GM19043 (cell line): Measurements from ENCODE around the gene MSTO1.
"Not testable (repeated sequence)": the region's sequence is repeated elsewhere in the genome, so short reads cannot be mapped to it uniquely, and the experiment has no call there.

ENCODE experiments used
- ATAC-seq: cut with Tn5 transposase; IDR thresholded peaks from one replicate; pipeline ENCODE4 v1.9.1; 2021; ENCODE audit warnings: low read depth; ENCODE audit not compliant: unreplicated experiment

The MSTO1 gene

DNA sequence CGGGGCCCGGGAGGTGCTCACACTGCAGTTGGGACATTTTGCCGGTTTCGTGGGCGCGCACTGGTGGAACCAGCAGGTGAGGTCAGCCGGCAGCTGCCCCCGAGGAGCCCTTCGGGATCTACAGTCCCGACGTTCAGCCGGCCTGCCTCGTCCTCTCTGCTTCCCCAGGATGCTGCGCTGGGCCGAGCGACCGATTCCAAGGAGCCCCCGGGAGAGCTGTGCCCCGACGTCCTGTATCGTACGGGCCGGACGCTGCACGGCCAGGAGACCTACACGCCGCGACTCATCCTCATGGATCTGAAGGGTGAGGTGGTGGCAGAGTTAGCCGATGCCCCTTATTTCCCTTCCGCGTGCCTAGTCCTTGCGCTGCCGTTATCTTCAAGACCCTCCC, 234 bp downstream of the MSTO1 start:
- not testable (repeated sequence) for ATAC-seq

DNA sequence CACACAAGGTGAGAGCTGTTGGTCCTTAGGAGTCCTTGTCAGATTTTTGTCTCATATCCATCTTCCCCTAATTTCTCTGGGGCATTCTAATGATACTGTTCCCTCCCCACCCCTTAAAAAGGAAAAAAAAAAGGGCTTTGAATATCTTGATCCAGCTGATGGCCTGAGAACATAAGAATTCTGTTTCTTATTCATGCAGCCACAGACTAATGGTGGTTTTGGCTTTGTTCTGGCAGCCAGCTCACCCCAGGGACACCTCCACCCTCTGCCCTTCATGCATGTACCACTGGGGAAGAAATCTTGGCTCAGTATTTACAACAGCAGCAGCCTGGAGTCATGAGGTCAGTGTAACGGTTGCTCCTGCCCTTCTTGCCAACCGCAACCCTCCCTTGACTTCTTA, 3.2 kb downstream of the MSTO1 start:
- not testable (repeated sequence) for ATAC-seq

DNA sequence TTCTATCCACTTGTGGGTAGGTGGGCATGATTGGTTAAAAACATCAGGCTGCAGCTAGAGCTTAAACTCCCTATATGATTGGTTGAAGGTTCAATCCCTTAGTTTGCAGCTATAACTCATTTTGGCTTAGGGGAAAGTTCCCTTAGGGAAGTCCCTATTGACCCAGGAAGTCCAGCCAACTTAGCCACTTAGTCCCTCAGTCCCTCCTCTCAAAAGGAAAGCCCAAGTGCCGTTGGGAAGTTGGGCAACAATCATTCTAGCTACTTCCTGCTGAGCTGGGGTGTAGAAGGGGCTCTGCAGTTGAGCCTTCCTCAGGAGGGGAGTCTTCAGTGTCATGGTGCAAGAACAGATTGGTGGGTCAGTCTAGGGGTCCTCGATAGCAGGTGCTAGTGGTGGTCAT, 12.2 kb downstream of the MSTO1 start:
- ATAC-seq = no peak

DNA sequence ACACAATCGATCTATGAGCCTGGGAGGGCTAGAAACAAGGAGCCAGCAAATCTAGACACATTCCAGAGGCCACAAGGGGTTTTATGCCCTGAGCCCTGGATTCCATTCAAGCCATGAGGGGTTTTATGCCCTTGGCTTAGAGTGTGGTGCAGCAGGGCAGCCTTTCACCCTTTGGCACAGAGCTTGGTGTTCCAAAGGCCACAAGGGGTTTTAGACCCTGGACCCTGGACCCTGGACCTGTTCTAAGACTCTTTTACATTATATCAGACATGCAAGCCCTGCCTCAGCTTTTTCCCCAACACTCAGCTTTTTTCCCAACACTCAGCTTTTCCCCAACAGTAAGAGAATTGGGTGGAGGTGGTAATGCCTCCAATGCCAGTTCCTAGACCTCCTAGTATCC, 13.3 kb downstream of the MSTO1 start:
- no peak for ATAC-seq

DNA sequence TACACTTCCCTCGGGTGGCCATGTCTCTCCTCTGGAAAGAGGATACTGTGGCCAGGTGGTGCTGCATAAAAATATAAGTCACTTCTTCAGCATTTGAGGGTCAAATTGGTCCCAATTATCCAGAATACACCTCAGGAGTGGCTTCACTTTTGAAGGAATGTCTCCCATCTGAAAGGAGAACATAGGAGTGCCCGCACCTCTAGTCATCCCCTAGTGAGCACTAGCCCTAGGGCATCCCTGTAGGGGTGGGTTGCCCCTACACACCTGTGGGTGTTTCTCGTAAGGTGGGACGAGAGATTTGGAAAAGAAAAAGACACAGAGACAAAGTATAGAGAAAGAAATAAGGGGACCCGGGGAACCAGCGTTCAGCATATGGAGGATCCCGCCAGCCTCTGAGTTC, 16.4 kb downstream of the MSTO1 start:
- ATAC-seq = not testable (repeated sequence)

DNA sequence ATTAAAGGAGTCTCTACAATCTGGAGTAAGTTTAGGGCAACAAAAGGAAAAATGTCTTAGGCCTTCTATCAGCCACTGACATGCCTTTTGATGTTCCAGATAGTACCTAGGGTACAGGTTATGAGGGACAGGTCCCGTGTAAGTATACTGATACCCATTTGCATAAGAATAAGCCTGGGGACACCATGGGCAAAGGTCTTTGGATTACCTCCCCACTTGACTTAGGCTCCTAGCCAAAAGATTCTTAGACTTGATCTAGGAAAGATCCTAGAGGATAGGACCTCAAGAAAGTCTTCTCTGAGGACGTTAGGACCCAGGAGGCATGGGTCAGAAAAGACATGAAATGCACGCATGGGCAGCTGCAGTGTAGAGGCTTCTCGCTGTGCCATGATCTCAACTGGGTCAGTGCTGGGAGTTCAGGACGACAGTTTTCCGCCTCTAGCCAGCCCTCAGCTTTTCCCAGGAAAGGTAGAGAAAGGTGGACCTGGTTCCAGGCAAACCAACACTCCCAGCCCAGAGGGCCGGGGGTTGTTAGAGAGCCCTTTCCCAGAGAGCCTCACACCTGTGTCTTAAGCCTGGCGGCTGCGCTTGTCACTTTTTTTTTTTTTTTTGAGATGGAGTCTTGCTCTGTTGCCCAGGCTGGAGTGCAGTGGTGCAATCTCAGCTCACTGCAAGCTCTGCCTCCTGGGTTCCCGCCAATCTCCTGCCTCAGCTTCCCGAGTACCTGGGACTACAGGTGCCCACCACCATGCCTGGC, 26.6 kb downstream of the MSTO1 start:
- ATAC-seq = no peak

DNA sequence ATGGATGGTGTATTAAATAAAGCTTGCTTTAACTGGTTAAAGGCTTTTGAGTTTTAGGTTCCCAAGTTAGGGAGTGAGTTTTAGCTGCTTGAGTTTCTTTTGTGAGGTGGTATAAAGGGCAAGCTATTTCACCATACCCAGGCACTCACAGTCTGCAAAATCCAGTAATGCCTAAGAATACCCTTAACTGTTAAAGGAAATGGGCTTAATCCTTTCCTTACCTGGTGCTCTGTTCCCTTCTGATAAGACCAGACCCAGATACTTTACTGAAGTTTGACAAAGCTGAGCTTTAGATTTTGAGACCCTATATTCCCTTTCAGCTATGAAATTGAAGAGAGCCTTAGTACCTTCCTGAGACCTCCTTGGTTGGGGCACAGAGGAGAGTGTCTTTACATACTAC, 30.3 kb downstream of the MSTO1 start:
- ATAC-seq = no peak

DNA sequence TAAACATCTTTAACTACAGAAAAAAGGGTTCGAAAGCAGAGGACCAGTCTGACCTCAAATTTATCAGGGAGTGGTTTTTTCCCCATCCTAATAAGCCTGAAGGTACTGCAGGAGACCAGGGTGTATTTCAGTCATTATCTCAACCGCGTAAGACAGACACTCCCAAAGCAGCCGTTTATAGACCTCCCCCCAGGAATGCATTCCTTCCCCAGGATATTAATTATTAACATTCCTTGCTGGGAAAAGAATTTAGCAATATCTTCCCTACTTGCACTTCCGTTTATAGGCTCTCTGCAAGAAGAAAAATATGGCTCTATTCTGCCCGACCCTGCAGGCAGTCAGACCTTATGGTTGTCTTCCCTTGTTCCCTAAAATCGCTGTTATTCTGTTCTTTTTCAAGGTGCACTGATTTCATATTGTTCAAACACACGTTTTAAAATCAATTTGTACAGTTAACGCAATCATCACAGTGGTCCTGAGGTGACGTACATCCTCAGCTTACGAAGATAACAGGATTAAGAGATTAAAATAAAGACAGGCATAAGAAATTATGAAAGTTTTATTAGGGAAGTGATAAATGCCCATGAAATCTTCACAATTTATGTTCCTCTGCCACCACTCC, 32.7 kb downstream of the MSTO1 start:
- ATAC-seq = not testable (repeated sequence)

DNA sequence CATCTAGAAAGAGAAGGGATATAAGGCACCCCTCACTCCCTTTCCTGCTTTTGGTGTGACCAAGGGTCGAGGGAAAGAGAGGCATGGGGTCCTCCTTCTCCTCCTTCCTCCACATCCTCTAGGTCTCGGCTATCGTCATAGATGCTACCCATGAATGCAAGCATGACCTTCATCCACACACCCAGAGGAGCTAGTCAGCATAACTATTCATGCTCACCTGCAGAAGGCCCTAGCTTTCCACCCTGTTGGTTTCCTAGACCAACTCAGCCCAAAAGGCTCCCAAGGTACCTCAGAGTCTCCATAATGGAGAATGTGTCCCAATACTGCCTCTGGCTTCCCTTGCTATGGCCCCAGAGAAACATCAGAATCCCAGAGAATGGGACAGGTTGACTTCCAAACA, 33.2 kb downstream of the MSTO1 start:
- ATAC-seq = no peak

DNA sequence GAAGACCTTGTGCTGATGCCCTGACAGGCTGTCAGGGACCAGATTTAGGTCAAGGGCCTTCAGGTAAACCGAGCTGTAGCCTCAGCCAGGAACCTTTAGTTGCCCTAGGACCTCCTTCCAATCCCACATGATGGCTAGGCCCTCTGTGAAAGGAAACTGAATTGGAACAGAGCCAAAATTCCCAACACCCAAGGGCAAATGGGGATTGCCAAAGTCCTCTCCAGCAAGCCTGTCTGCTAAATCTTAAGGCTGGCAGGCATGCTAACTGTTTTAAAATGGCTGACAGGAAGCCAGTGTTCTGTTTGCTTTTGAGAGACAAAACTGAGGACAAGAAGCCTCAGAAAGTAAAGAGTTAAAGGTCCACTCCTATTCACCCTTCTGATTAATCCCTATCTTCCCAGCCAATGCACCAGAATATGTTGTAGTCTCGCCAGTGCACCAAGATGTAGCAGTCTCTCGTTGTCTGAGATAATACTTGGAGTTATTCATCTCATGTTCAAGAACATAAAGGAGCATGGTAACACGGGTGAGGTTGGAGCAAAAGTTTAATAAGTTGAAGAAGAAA, 35.1 kb downstream of the MSTO1 start:
- no peak for ATAC-seq

DNA sequence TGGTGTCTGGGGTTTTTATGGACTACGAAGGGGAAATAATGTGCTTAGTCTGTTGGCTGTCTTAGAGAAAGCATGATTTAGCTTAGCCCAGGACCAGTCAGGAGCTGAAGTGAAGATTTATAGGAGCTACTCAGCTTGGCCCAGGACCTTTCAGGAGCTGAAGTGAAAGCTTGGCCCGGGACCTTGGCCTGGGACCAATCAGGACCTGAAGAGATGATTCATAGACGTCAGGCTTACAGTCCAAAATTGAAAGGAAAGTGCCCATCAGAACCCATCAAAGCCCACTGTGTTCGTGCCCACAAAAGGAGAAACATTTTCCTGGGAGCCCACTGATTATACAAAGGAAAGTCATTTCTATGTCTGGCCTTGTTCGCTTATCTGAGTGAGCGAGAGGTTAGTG, 35.6 kb downstream of the MSTO1 start:
- no peak for ATAC-seq

DNA sequence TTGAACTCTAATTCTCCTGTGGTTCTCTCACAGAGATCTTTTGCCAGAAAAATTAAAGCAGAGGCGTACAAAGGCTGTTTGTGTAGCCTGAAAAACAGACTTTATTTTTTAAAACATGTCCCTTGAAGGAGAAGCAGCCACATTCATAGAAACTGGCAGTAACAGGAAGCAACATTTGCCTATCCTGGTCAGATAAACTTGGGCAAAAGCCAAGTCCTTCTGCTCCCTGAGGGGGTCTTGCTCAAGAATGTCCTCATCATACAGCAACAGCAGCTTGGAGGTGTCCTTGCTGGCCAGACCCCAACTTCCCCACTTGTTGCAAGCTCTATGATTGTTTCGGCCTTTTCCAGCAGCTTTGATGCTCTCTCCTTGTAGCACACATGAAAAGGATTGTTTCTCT, 36.3 kb downstream of the MSTO1 start:
- ATAC-seq = no peak

DNA sequence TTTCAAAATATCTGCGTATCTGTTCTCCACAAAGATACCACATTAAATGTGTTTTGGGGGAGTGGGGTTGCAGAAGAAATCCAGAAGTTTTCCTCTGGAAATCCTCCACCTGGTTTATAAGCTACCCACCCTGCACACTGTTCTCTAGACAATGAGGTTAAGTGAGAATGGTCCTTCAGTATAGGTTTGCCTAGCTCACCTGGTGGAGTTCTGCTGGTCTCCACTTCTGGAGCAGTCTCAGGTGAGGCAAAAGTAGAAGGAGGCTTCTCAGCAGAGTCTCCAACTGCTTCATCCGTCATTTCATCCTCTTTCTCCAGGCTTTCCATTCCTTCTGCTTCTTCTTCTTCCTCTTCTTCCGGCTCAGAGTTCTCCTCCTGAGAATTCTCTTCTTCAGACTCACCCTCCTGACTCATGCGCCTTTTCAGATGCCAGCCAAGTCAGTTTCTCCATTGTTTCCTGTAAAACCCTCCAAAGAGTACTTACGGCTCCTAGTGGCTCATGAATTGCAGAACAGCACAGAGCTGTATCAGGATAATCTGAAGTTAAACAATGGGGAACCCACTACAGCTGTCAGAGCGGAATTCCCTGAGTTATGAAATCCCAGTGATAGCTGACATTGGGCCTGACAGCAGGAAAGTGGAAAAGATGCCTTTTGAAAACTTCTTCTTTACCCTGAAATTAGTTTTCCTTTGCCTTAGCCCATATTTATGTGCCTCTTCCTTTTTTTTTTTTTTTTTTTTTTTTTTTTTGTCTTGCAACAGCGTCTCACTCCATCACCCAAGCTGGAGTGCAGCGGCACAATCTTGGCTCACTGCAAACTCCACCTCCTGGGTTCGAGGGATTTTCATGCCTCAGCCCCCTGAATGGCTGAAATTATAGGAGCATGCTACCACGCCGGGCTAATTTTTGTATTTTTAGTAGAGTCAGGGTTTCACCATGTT, 38.5 kb downstream of the MSTO1 start:
- ATAC-seq = no peak

DNA sequence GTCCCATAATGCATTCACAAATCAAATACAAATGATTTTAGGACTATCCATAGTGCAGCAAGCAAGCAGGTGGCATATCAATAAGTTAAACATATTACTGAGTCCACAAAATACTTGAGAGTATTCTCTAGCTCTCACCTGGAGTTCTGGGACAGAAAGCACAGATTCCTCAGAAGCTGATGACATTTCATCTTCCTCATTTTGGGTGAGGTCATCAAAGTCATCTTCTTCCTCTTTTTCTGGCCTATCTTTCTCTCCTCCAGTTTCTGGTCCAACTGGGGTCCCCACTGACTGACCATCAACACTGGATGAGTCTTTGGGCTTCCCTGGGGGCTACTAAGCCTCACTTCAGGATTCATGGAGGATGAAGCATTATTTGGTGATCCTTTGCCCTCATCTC, 39.7 kb downstream of the MSTO1 start:
- no peak for ATAC-seq

DNA sequence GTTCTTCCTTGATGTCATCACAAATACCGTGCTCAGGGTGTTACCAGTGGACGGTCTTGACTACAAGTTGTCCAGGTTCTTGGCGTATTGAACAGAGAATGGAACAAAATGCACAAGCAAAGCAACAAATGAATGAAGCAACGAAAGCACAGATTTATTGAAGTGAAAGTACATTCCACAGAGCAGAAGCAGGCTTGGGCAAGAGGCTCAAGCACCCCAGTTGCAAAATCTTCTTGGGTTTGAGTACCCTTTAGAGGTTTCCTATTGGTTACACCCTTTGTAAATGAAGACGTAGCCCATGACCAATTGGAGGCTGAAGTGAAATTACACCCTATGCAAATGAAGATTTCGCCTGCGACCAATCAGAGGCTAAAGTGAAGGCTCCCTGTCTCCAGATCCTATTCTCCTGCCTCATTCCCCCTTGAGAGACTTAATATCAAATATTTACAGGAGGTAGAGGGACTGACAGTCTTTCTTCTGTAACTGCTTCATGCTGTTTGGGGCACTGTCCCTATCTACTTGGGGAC, 40.3 kb downstream of the MSTO1 start:
- no peak for ATAC-seq

DNA sequence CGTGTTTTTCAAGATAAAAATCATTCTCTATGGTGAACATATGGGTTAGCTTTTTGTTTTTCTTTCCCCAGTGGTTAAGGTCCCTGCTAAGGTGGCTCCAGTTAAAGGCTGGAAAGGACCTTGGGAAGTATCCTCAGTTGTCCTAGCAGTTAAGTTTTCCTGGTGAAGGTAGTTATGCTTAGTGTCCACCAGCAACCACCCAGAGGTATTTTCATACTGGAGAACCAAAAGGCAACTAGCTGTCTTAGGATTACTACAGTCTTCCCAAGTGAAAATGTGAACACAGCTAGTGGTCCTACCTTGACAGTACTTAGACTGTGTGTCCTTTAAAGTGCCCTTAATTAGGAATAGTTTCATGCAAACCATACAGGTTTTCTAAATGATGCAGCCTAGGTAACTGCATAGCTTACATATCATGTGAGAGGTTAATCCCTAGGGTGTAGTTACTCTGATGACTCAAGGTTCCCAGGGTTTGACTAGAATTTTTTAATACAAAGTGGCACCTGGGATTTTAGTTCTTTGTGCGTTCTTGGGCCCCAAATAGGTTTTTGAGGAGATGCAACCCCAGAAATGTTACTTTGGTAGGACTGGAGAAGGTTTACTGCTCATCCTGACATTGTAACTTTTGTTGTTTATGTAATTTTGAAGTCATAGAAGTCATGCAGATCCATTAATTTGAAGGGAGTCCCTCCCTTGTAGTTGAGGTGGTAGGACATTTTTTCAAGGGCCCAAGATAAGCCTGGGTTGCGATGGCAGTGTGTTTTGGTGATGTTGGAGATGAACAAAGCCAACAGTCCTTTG, 42.0 kb downstream of the MSTO1 start:
- no peak for ATAC-seq

DNA sequence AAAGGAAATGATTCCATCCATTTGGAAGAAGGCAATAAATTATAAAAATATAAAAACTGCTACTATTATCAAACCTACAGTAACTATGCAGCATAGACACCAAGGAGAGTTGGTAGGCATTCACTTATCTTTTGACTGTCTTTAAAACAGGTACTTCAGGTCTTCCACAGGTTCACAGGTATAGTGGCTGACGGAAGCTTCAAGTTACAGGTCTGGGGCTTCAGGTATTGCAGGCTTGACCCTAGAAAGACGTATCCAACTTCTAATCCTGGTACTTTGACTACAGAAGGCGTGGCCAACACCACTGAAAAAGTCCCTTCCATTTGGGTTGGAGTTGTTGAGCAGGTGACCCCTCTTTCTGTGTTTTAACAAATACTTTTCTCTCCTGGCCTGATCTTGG, 42.9 kb downstream of the MSTO1 start:
- no peak for ATAC-seq

DNA sequence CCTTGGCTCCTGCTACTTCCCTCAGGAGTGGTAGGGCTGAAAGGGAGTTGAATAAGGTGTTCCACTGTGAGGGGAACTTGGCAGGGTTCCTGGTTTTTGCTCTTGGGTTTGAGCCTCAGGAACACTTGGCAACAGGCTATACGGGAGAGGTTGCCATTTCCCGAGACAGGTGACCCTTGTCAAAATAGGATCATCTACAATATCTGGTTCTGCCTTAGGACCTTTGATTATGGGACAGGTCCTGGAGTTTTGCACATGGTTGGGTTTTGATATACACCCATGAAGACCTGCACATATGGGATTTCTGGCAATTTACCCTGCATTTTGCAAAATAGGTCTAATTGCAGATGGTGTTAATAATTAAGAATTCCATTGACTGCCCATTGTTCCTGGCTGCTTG, 47.4 kb downstream of the MSTO1 start:
- ATAC-seq = no peak

DNA sequence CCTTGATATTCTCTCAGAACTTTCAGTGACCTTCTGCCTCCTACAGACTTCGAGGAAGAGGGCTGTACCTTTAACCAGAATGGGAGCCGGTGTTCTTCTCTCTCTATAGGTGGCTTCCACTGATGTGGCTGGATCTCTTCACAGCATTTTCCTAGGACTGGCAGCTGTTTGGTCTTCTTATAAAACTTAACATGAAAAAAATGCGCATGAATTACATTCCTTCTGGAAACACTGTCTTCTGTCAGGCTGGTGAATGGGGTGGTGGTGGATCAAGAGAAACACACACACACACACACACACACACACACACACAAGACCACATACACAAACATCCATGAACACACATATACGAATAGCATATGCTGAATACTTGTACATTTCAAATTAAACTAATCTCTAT, 51.2 kb downstream of the MSTO1 start:
- ATAC-seq = not testable (repeated sequence)
